ENCODE data around the gene TPSG1.
"Not testable (repeated sequence)": the region's sequence is repeated elsewhere in the genome, so short reads cannot be mapped to it uniquely, and the experiment has no call there.

The TPSG1 gene

DNA sequence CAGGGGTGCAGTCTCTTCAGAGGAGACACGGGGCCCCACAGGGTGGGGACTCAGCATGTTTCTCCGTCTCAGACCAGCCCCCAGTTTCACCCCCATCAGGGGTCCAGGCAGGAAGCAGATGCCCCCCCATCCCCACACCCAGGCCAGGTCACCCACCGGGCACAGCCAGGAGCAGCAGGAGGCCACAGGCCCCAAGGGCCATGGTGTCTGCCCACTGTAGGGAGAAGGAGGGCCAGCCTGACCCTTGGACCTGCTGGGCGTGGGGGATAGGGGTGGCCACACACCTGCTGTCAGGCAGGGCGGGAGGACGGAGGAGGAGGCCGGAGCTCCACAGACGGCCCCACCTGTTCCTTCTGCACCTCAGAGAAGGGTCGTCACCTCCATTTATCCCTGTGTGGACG, at the start of gene TPSG1:
TSS of gene TPSG1 (minus strand) at position 218 of the 401 bp plus-strand sequence. CDS start at position 202, 16 bp downstream.
- DNase-seq, result no peak

GRCh38 chr16:1274767-1275166, 49.7 kb upstream of the TPSG1 start:
- DNase-seq, result no peak

DNA sequence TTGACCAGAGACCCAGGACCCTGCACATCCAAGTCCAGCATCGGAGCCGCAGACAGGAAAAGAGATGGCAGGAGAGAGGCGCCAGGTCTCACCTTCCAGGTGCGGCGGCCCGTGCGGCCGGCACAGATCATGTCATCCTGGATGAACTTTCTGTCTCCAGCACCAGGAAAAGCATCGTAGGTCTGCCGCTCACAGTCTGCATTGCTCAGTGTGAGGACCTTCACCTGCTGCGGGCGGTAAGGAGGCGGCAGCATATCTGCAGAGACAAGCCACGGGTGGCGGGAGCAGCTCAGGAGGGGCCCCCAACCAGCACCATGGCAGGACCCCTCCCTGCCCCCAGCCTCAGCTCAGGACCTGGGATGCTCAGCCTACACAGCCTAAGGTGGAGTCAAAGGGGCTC, 48.7 kb upstream of the TPSG1 start:
- no peak for DNase-seq

DNA sequence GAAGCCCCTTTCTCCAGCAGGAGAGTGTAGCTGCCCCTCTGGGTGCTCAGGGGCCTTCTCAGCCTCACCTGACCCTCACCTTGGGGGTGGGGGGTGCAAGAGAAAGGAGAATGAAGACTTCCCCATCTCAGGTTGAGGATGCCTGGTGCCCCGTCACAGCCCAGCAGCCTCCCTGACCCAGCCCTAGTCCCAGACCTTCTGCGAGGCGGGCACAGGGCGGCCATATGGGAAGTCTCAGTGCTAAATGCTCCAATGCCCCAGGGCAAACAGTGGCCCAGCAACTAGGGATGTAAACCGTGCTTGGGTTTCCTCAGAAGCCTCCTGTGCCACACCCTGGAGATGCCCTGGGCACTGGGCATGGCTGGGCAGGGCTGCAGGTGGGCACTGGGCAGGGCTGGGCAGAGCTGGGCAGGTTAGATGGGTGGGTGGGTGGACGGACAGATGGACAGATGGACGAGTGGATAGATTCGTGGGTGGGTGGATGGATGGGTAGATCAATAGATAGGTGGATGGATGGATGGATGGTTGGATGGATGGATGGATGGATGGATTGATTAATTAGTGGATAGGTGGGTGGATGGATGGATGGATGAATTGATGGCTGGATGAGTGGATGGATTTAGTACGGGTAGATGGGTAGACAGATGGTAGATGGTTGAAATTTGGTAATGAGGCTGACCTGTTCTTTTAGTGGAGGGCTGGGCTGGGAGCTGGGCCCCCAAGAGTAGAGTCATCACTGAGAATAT, 47.6 kb upstream of the TPSG1 start:
- DNase-seq, result no peak

DNA sequence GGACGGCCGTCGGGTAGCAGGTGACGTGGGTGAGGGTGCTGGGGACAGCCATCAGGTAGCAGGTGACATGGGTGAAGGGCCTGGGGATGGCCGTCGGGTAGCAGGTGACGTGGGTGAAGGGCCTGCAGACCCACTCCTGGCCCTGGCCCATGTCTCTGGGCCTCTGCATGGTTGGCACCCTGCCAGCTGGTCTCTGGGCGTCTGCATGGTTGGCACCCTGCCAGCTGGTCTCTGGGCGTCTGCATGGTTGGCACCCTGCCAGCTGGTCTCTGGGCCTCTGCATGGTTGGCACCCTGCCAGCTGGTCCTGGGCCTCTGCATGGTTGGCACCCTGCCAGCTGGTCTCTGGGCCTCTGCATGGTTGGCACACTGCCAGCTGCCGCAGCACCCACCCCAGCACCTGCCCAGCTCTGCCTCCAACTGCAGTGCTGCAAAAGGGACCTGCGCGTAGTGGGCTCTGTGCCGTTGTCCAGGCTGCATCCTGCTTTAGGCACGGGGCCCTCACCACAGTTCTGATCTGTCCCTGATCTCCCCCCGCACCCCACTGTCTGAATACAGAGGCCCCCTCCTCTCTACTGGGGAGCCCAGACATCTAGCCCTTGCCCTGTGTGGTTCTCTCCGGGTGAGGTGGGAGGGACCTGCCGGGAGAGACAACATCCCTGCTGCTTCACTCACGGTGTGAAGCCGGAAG, 46.8 kb upstream of the TPSG1 start:
- peak in 1 of 4 experiments; percentile 9 for DNase-seq

DNA sequence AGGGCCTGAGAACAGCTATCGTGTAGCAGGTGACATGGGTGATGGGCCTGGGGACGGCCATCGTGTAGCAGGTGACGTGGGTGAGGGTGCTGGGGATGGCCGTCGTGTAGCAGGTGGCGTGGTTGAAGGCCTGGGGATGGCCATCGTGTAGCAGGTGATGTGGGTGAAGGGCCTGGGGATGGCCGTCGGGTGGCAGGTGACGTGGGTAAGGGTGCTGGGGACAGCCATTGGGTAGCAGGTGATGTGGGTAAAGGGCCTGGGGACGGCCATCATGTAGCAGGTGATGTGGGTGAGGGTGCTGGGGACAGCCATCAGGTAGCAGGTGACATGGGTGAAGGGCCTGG, 46.3 kb upstream of the TPSG1 start:
- no peak for DNase-seq

DNA sequence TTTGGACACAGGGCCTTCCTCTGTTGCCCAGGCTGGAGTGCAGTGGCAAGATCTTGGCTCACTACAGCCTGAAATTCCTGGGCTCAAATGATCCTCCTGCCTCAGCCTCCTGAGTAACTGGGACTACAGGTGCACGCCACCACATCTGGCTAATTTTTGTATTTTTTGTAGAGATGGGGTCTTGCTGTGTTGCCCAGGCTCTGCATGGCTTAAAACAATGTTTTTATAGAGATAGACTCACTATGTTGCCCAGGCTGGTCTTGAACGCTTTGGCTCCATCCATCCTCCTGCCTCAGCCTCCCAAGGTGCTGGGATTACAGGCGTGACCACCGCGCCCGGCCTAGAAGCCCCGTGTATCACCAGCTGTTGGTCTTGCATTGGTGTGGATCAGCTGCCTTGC, 44.4 kb upstream of the TPSG1 start:
- not testable (repeated sequence) for DNase-seq

GRCh38 chr16:1265826-1266225, 40.8 kb upstream of the TPSG1 start:
- no peak for DNase-seq

DNA sequence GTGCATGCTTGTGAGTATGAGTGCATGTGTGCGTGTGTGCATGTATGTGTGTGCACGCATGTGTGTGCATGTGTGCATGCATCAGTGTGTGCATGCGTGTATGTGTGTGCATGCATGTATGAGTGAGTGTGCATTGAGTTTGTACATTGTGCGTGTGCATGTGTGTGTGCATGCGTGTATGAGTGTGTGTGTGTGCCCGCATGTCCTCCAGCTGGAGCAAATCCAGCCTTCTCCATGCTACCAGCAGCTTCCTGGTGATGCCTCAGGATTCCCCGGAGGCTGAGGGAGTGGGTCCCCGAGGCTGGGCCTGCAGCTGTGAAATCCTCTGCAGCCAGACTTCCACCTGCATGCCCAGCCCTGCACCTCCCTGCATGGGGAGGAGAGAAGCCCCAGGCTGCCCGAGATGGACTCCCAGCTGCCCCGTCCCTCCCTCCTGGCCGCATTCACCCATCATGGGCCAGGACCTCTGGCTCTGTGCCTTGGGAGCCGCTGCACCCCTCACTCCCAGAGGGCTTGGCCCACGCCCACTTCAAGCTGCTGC, 40.1 kb upstream of the TPSG1 start:
- no peak for DNase-seq

- DNase-seq, result no peak
Observed at GRCh38 chr16:1264345-1265089, 39.4 kb upstream of the TPSG1 start.

DNA sequence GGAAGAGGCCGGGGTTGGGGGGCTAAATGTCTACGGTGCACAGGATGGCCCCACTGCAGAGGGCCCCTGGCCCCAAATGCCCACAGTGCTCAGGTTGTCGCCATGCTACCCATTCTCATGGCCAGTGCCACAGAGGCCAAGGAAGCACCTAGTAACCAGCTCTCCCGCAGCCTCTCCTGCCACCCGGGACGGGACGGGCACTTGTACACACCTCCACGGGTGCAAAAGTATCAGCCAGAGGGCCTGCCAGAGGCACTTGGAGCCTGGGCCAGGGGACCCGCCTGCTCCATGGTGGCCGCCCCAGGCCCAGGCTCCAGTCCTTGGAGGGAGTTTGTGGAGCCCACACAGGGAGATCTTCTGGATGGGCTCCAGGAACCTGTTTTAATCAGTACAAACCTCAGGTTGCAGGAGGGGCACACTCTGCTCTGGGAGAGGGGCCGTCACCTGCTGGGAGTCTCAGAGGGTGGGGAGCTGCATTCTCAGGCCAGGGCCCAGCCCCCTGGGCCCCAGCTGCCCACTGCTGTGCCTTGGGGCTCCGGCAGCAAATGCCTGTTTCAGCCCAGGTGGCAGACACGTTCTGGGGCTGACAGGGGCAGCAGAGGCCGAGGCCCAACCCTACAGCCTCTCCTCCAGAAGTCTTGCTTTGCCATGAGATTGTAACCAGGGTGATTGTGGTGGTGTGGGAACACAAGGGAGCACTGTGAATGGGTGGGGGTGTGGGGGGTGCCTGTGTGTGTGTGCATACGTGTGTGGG, 38.7 kb upstream of the TPSG1 start:
- DNase-seq, result no peak

GRCh38 chr16:1262846-1263221, 37.8 kb upstream of the TPSG1 start:
- DNase-seq, result no peak

GRCh38 chr16:1262210-1262845, 37.3 kb upstream of the TPSG1 start:
- DNase-seq, result no peak

GRCh38 chr16:1261131-1261892, 36.2 kb upstream of the TPSG1 start:
- no peak for DNase-seq

GRCh38 chr16:1260101-1260680, 35.1 kb upstream of the TPSG1 start:
- DNase-seq, result no peak

- DNase-seq, result no peak
Observed at GRCh38 chr16:1259760-1260068, 34.6 kb upstream of the TPSG1 start.

- DNase-seq, result no peak
Observed at GRCh38 chr16:1258906-1259759, 34.1 kb upstream of the TPSG1 start.

DNA sequence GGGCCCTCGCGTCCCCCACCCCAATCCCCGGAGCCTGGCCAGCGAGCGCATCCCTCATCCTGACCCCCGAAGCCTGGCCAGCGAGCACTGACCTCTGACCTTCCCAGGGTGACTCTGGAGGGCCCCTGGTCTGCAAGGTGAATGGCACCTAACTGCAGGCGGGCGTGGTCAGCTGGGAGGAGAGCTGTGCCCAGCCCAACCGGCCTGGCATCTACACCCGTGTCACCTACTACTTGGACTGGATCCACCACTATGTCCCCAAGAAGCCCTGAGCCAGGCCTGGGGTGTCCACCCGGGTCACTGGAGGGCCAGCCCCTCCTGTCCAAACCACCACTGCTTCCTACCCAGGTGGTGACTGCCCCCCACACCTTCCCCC, 33.1 kb upstream of the TPSG1 start:
- no peak for DNase-seq

DNA sequence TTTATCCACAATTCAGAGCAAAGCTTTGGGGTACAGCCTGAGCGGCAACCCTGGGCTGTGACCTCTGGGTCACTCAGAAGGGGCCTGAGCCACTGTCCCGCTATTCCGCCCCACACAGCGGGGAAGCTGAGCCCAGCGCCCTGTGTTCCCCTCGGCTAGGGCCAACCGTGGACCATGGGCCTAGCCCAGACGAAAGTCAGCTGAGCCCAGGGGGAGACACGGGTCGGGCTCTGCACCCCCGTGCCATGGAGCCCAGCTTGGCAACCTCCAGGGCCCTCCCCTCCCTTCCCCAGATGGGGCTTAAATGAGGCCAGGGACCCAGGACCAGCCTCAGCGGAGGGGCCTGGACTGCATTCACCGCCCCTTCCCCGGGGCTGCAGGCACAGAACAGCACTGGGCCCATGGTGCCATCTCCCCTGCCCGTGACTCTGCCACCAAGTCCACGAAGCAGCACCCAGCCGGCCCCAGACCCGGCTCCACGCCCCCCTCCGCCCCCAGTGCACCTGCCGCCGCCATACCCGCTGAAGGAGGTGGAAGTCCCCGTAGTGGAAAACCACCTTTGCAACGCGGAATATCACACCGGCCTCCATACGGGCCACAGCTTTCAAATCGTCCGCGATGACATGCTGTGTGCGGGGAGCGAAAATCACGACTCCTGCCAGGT, 32.6 kb upstream of the TPSG1 start:
- no peak for DNase-seq

GRCh38 chr16:1256874-1257322, 31.8 kb upstream of the TPSG1 start:
- no peak for DNase-seq
